IMR-90 (cell line): ENCODE results near the gene MGST1. TPM values are rescaled to one million over a fixed set of nuclear protein-coding genes. Genes with fewer than 3 reads are reported as not detected.
A peak's percentile ranks its signal among the peaks of the same experiment; 100 is the strongest.

Experiments
- ATAC-seq: fragments of 200-7000 bp; cut with Tn5 transposase; 2 replicates; pipeline ENCODE4 v1.9.1; 2020; ENCODE audit warnings: low read depth, mild to moderate bottlenecking, moderate library complexity
- BruUV-seq: library from RNA; stranded (reverse); fragments of 400-500 nt; replicated peaks from 2 replicates; lab custom pipeline; 2021; lab: Mats Ljungman, UMichigan
- CTCF ChIA-PET: fragments of 300-600 bp; formaldehyde crosslinking; extraction: SDS; loops from one replicate; lab custom pipeline; 2021; ENCODE audit warnings: antibody characterized with exemption; lab: Yijun Ruan, JAX
- POLR2A ChIA-PET: fragments of 300-600 bp; sonication (Branson Sonifier 250); formaldehyde crosslinking; loops from one replicate; lab custom pipeline; 2022; ENCODE audit warnings: antibody characterized with exemption; ENCODE audit not compliant: unreplicated experiment; lab: Charles Lee
- DNase-seq: peaks from one replicate; pipeline ENCODE4 v3.0.0; 2013
- H2AFZ ChIP-seq: replicated peaks from 2 replicates; pipeline ENCODE3; 2013; ENCODE audit warnings: low read length, mild to moderate bottlenecking; ENCODE audit not compliant: poor library complexity
- H2AK5ac ChIP-seq: 2 replicates; pipeline ENCODE4 v1.6.1; 2013; ENCODE audit warnings: low read depth, low read length, inconsistent platforms
- H2AK9ac ChIP-seq: replicated peaks from 2 replicates; pipeline ENCODE3; 2013; ENCODE audit warnings: mild to moderate bottlenecking, low read depth, low read length, moderate library complexity; ENCODE audit not compliant: poor library complexity
- H2BK120ac ChIP-seq: 2 replicates; pipeline ENCODE4 v1.6.1; 2013; ENCODE audit warnings: low read depth, low read length, inconsistent platforms
- H2BK15ac ChIP-seq: 3 replicates; pipeline ENCODE4 v1.6.1; 2013; ENCODE audit warnings: low read depth, low read length, inconsistent platforms
- H2BK20ac ChIP-seq: 2 replicates; pipeline ENCODE4 v1.6.1; 2013; ENCODE audit warnings: low read depth, mild to moderate bottlenecking, inconsistent platforms, low read length, moderate library complexity
- H2BK5ac ChIP-seq: 2 replicates; pipeline ENCODE4 v1.6.1; 2013; ENCODE audit warnings: mild to moderate bottlenecking, low read depth, low read length, inconsistent platforms; ENCODE audit not compliant: poor library complexity, severe bottlenecking
- H3K14ac ChIP-seq: replicated peaks from 2 replicates; pipeline ENCODE4 v1.6.1; 2013; ENCODE audit warnings: low read depth, low read length, inconsistent platforms
- H3K18ac ChIP-seq: 2 replicates; pipeline ENCODE4 v1.6.1; 2013; ENCODE audit warnings: low read depth, low read length, control low read depth
- H3K23ac ChIP-seq: 2 replicates; pipeline ENCODE4 v1.6.1; 2013; ENCODE audit warnings: low read depth, low read length, inconsistent platforms
- H3K27ac ChIP-seq: 2 replicates; pipeline ENCODE4 v1.5.1; 2013; ENCODE audit warnings: mild to moderate bottlenecking, control low read depth, low read length; ENCODE audit not compliant: insufficient read depth
- H3K27me3 ChIP-seq: 2 replicates; pipeline ENCODE4 v1.6.1; 2013; ENCODE audit warnings: low read length; ENCODE audit not compliant: control insufficient read depth, insufficient read depth
- H3K36me3 ChIP-seq: 2 replicates; pipeline ENCODE4 v1.6.1; 2013; ENCODE audit warnings: low read length, mixed read lengths; ENCODE audit not compliant: control insufficient read depth, insufficient read depth
- H3K4ac ChIP-seq: 2 replicates; pipeline ENCODE4 v1.6.1; 2013; ENCODE audit warnings: low read depth, low read length, inconsistent platforms
- H3K4me1 ChIP-seq: 2 replicates; pipeline ENCODE4 v1.6.1; 2013; ENCODE audit warnings: low read length, mixed read lengths; ENCODE audit not compliant: control insufficient read depth, insufficient read depth
- H3K4me2 ChIP-seq: 2 replicates; pipeline ENCODE4 v1.6.1; 2013; ENCODE audit warnings: low read depth, mild to moderate bottlenecking, control low read depth, low read length, moderate library complexity
- H3K4me3 ChIP-seq: 2 replicates; pipeline ENCODE4 v1.5.1; 2013; ENCODE audit warnings: low read depth, mild to moderate bottlenecking, control low read depth, low read length, moderate library complexity; ENCODE audit not compliant: insufficient read depth
- H3K56ac ChIP-seq: 2 replicates; pipeline ENCODE4 v1.6.1; 2013; ENCODE audit warnings: low read length, inconsistent platforms; ENCODE audit not compliant: insufficient read depth; ENCODE audit errors: extremely low read depth
- H3K79me1 ChIP-seq, 2 experiments: 2 replicates each; pipeline ENCODE4 v1.6.1; 2013; ENCODE audit warnings: low read length in 2 of 2, inconsistent platforms in 1 of 2, low read depth in 1 of 2
- H3K9ac ChIP-seq: 2 replicates; pipeline ENCODE4 v1.6.1; 2013; ENCODE audit warnings: low read depth, low read length, control low read depth
- H3K9me1 ChIP-seq: 2 replicates; pipeline ENCODE4 v1.6.1; 2013; ENCODE audit warnings: low read length, inconsistent platforms; ENCODE audit not compliant: insufficient read depth
- H3K9me3 ChIP-seq: 2 replicates; pipeline ENCODE4 v1.6.1; 2013; ENCODE audit warnings: low read length; ENCODE audit not compliant: control insufficient read depth, insufficient read depth
- H4K20me1 ChIP-seq: 2 replicates; pipeline ENCODE4 v1.6.1; 2013; ENCODE audit warnings: low read length, inconsistent platforms; ENCODE audit not compliant: insufficient read depth
- H4K5ac ChIP-seq: 2 replicates; pipeline ENCODE4 v1.6.1; 2013; ENCODE audit warnings: mild to moderate bottlenecking, low read depth, low read length, control low read depth
- H4K8ac ChIP-seq, 2 experiments: 2 replicates each; pipeline ENCODE4 v1.6.1; 2013; ENCODE audit warnings: low read depth in 2 of 2, low read length in 2 of 2, control low read depth in 1 of 2, inconsistent platforms in 1 of 2
- H4K91ac ChIP-seq: 2 replicates; pipeline ENCODE4 v1.6.1; 2013; ENCODE audit warnings: low read depth, low read length, inconsistent platforms; ENCODE audit not compliant: insufficient read depth
- BHLHE40 ChIP-seq: fragments of 150-350 bp; IDR thresholded peaks from 2 replicates; pipeline ENCODE4 v1.6.1; 2016; ENCODE audit warnings: mild to moderate bottlenecking, low read depth, low read length
- CEBPB ChIP-seq: IDR thresholded peaks from 2 replicates; pipeline ENCODE4 v1.6.1; 2012; ENCODE audit warnings: low read depth, low read length, improper control_type of control experiment
- FOS ChIP-seq: fragments of 150-350 bp; IDR thresholded peaks from 2 replicates; pipeline ENCODE4 v1.6.1; 2016; ENCODE audit warnings: low read depth, low read length
- MAFK ChIP-seq: IDR thresholded peaks from 2 replicates; pipeline ENCODE4 v1.6.1; 2012; ENCODE audit warnings: low read depth, low read length, improper control_type of control experiment
- RCOR1 ChIP-seq: IDR thresholded peaks from 2 replicates; pipeline ENCODE4 v1.6.1; 2012; ENCODE audit warnings: mild to moderate bottlenecking, low read length, improper control_type of control experiment; ENCODE audit not compliant: insufficient replicate concordance
- RFX5 ChIP-seq: IDR thresholded peaks from 2 replicates; pipeline ENCODE4 v1.8.0; 2012; ENCODE audit warnings: low read depth, mild to moderate bottlenecking, low read length, moderate library complexity
- SMC3 ChIP-seq: fragments of 150-350 bp; IDR thresholded peaks from 2 replicates; pipeline ENCODE4 v1.6.1; 2016; ENCODE audit warnings: low read depth, mild to moderate bottlenecking, antibody characterized with exemption, low read length, moderate library complexity
- WGBS, 2 experiments: methylation state at CpG; one replicate each; pipeline versions ENCODE4 v1.1.5 to v1.1.7; 2013; ENCODE audit warnings: missing lambda C conversion rate in 2 of 2; ENCODE audit not compliant: insufficient read length in 1 of 2; ENCODE audit errors: extremely low coverage in 2 of 2; 5-methylcytosine and 5-hydroxymethylcytosine counted together
- dilution Hi-C: fragments of 300-500 bp; cut with HindIII; formaldehyde crosslinking; loops from one replicate; pipeline ENCODE4 v1.14.3; 2018; ENCODE audit warnings: low sequenced_read_pairs; ENCODE audit not compliant: unreplicated experiment
- in situ Hi-C: fragments of 300-500 bp; cut with MboI; formaldehyde crosslinking; loops from 3 replicates; pipeline ENCODE4 v1.14.3; 2019; ENCODE audit warnings: low sequenced_read_pairs, inconsistent platforms, mixed read lengths
- intact Hi-C: fragments of 100-400 bp; cut with micrococcal nuclease; formaldehyde crosslinking; loops from 2 replicates; pipeline ENCODE4 v1.10.0; 2022
- polyA plus RNA-seq, 3 experiments: library from polyadenylated mRNA; depleted of rRNA; stranded (reverse); fragments of >200 nt; gene quantifications; 2 replicates each; pipeline ENCODE4 v1.2.3, GENCODE V29; 2012; ENCODE audit warnings: low replicate concordance in 1 of 3
- total RNA-seq: library from RNA; depleted of rRNA; stranded (reverse); fragments of >200 nt; gene quantifications from 2 replicates; pipeline ENCODE4 v1.2.3, GENCODE V29; 2012
- TF ChIP-seq, protein P1 (sequence below): conservative IDR thresholded peaks from 2 replicates; pipeline ENCODE4 v1.5.1; 2012; ENCODE audit warnings: mild to moderate bottlenecking, low read depth, low read length, improper control_type of control experiment

MGST1 gene
- total and polyA plus RNA-seq, 2 of the 4 experiments (the other 2 are of a cell fraction) = 105 to 280 TPM

DNA sequence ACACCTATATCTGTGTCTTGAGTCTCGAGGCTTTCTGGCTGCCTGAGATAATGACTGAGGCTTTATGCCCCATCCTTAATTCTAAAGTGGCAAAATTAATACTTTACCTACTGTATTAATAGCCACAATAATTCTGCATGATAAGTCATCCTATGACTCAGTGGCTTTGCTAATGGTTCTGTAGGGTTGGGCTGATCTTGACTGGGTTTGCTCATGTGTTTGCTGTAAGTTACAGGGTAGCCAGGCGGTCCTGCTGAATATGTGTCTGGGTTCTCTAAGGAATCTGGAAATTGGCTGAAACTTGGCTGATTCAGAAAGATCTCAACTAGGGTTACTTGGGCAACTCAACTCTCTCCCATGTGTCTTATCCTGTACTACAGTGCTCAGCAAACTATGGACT is 21.7 kb downstream of the MGST1 start:
- Histone ChIP-seq H3K56ac (no peak overlapping the region), H2BK15ac (no peak overlapping the region), H3K27me3 (no peaks in the 10 kb centered on the region), H3K36me3 (peaks cover 25% of the 10 kb centered on the region), H3K4me1 (no peaks in the 10 kb centered on the region; the same call in 1 of the 2 replicates), H2AFZ (no peak overlapping the region), H3K4me3 (no peak overlapping the region), H3K4ac (no peak overlapping the region), H3K9me1 (peaks cover 2% of the 10 kb centered on the region), H3K79me1 (peaks cover 3 to 17% of the 10 kb centered on the region in 2 experiments; a peak in 3 of 4 replicates), H4K91ac (no peak overlapping the region), H3K9me3 (no peaks in the 10 kb centered on the region), H3K23ac (no peak overlapping the region), H4K5ac (no peak overlapping the region), H3K9ac (no peak overlapping the region), H2AK9ac (no peak overlapping the region), H2BK20ac (no peak overlapping the region), H4K8ac (no peak overlapping the region), H4K20me1 (no peaks in the 10 kb centered on the region), H3K14ac (no peak overlapping the region), H3K4me2 (no peak overlapping the region), H3K18ac (no peak overlapping the region), H2AK5ac (no peak overlapping the region), H2BK5ac (no peak overlapping the region), H3K27ac (no peak overlapping the region), H2BK120ac (no peak overlapping the region)
- no CpG with 5 or more reads among the region's 2 CpGs for WGBS, 2 experiments
- dilution Hi-C loops = no loop called here
- TF ChIP-seq SMC3 (no peak), RCOR1 (no peak), MAFK (no peak), CEBPB (no peak), BHLHE40 (no peak), FOS (no peak), RFX5 (no peak)
- TF ChIP-seq, protein P1, sequence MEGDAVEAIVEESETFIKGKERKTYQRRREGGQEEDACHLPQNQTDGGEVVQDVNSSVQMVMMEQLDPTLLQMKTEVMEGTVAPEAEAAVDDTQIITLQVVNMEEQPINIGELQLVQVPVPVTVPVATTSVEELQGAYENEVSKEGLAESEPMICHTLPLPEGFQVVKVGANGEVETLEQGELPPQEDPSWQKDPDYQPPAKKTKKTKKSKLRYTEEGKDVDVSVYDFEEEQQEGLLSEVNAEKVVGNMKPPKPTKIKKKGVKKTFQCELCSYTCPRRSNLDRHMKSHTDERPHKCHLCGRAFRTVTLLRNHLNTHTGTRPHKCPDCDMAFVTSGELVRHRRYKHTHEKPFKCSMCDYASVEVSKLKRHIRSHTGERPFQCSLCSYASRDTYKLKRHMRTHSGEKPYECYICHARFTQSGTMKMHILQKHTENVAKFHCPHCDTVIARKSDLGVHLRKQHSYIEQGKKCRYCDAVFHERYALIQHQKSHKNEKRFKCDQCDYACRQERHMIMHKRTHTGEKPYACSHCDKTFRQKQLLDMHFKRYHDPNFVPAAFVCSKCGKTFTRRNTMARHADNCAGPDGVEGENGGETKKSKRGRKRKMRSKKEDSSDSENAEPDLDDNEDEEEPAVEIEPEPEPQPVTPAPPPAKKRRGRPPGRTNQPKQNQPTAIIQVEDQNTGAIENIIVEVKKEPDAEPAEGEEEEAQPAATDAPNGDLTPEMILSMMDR = no peak
- CTCF ChIA-PET = no interaction called here
- BruUV-seq = no TSS peak
- POLR2A ChIA-PET = no interaction called here
- intact Hi-C loops = loop anchor here (5.0 kb wide), 1 partner anchor 238 kb away; the partner anchor contains the start of gene LMO3
- DNase-seq = peak; percentile 24
- ATAC-seq = peak; percentile 14; the same call in 1 of the 2 replicates
- in situ Hi-C loops = loop anchor here (10.0 kb wide), 1 partner anchor 374 kb away; no protein-coding TSS in a partner anchor
